Epidermal melanocyte (primary cell): ENCODE results near the gene BIRC6.
"Not testable (repeated sequence)": the region's sequence is repeated elsewhere in the genome, so short reads cannot be mapped to it uniquely, and the experiment has no call there.

ENCODE experiments used
- DNase-seq: peaks from one replicate; pipeline ENCODE4 v3.0.0; 2011; ENCODE audit warnings: low spot score; ENCODE audit not compliant: insufficient read length

BIRC6 gene, protein sequence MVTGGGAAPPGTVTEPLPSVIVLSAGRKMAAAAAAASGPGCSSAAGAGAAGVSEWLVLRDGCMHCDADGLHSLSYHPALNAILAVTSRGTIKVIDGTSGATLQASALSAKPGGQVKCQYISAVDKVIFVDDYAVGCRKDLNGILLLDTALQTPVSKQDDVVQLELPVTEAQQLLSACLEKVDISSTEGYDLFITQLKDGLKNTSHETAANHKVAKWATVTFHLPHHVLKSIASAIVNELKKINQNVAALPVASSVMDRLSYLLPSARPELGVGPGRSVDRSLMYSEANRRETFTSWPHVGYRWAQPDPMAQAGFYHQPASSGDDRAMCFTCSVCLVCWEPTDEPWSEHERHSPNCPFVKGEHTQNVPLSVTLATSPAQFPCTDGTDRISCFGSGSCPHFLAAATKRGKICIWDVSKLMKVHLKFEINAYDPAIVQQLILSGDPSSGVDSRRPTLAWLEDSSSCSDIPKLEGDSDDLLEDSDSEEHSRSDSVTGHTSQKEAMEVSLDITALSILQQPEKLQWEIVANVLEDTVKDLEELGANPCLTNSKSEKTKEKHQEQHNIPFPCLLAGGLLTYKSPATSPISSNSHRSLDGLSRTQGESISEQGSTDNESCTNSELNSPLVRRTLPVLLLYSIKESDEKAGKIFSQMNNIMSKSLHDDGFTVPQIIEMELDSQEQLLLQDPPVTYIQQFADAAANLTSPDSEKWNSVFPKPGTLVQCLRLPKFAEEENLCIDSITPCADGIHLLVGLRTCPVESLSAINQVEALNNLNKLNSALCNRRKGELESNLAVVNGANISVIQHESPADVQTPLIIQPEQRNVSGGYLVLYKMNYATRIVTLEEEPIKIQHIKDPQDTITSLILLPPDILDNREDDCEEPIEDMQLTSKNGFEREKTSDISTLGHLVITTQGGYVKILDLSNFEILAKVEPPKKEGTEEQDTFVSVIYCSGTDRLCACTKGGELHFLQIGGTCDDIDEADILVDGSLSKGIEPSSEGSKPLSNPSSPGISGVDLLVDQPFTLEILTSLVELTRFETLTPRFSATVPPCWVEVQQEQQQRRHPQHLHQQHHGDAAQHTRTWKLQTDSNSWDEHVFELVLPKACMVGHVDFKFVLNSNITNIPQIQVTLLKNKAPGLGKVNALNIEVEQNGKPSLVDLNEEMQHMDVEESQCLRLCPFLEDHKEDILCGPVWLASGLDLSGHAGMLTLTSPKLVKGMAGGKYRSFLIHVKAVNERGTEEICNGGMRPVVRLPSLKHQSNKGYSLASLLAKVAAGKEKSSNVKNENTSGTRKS (N-terminal part only)

GRCh38 chr2:32356681-32357317 lies at the start of gene BIRC6:
Gene BIRC6 (plus strand): TSS chr2:32357023. CDS start chr2:32357162, 139 bp downstream.
- peak; percentile 98 for DNase-seq

DNA sequence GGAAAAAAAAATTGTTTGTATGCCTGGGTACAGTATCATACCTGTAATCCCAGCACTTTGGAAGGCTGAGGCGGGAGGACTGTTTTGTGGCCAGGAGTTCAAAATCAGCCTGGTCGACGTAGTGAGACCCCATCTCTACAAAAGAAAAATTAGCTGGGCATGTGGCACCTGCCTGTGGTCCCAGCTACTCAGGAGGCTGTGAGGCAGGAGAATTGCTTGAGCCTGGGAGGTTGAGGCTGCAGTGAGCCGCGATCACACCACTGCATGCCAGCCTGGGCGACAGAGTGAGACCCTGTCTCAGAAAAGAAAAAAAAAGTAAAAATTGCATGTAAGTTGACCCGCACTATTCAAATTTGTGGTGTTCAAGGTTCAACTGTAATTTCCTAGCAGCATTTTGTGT lies 46.2 kb upstream of the BIRC6 start:
- no peak for DNase-seq

GRCh38 chr2:32314886-32315285 lies 41.9 kb upstream of the BIRC6 start:
- no peak for DNase-seq

DNA sequence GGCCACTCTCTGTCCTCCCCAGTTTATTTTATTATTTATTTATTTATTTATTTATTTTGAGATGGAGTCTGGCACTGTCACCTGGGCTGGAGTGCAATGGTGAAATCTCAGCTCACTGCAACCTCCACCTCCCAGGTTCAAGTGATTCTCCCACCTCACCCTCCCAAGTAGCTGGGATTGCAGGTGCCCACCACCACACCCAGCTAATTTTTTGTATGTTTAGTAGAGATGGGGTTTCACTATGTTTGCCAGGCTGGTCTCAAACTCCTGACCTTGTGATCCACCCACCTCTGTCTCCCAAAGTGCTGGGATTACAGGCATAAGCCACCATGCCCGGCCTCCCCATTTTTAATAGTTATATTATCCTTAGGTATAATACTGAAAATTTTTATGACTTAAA lies 28.1 kb upstream of the BIRC6 start:
- DNase-seq = not testable (repeated sequence)

- not testable (repeated sequence) for DNase-seq
Measured at GRCh38 chr2:32329180-32329980, 27.4 kb upstream of the BIRC6 start.

DNA sequence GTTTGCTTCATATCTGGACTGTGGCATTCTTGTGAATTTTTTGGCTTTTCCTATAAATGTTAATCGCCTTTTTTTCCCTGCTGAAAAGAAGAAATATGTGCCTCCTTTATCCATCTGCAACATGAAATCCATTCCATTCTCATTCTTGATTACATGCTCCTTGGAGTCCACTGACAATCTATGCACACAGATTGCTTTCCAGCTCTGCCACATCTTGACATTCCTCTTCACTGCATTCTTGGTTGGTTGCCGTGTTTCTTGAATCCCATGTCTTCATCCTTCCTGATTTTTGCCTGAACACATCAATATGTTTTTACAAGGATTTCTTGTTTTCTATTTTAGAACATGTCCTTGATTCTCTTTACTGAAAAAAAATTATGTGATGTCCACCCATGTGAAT lies 26.7 kb upstream of the BIRC6 start:
- peak; percentile 59 for DNase-seq

DNA sequence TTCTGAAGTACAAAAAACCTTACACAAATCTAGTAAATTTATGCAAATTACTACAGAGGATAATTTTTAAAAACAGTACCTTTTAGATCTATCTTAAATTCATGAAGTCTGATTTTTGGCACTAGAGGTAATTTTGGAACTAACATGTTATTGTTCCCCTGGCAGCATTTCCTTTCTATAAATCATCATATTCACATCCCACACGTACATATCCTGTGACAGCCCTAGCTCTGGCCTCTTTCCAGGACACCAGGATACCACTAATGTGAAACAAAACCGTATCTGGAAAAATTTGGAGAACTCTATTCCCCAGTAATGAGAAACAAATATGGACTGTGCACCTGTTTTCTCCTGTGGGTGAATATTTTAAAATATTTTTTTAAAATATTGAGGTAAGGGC lies 14.0 kb upstream of the BIRC6 start:
- DNase-seq = no peak

DNA sequence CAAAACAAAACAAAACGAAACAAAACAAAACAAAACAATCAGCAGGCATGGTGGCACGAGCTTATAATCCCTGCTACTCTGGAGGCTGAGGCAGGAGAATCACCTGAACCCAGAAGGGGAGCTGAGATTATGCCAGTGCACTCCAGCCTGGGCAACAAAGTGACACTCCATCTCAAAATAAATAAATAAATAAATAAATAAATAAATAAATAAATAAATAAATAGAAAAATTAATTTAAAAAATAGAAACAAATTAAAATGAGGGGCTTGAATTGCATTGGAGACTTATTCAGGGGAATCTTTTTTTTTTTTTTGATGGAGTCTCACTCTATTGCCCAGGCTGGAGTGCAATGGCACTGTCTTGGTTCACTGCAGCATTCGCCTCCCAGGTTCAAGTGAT lies 6.0 kb upstream of the BIRC6 start:
- not testable (repeated sequence) for DNase-seq

- DNase-seq = no peak
Measured at GRCh38 chr2:32355976-32356680, 695 bp upstream of the BIRC6 start.

DNA sequence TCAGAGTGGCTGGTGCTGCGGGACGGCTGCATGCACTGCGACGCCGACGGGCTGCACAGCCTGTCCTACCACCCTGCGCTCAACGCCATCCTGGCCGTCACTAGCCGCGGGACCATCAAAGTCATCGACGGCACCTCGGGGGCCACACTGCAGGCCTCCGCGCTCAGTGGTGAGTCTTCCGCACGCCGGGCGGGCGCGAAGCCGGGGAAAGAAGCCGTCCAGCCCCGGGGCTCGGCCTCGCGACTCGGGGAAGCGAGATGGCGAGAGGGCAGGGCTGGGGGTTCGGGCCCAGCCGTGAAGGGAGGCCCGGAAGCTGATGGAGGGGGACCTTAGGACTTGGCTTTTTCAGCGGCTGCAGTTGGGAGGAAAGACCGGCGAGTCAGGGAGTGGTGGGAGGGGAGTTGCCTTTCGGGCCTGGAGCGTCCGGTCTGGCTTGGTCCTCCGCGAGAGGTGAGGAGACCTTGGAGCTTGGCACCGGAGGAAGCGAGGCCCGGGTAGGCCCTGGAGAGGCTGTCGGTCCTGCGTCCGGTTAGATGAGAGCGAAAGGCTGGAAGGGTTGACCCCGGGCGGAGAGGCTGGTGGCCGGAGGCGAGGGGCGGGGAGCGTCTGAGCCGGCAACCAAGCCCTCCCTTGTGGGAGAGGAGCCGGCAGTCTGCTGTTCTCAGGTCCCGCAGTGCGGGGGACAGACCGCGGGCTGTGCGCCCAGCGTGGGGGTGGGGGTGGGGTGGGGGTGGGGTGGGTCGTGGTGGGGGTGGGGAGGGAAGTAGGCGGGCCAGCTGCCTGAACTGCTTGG lies 691 bp downstream of the BIRC6 start:
- DNase-seq = no peak

GRCh38 chr2:32358111-32358482 lies 1.3 kb downstream of the BIRC6 start:
- no peak for DNase-seq

GRCh38 chr2:32360416-32360815 lies 3.6 kb downstream of the BIRC6 start:
- no peak for DNase-seq

DNA sequence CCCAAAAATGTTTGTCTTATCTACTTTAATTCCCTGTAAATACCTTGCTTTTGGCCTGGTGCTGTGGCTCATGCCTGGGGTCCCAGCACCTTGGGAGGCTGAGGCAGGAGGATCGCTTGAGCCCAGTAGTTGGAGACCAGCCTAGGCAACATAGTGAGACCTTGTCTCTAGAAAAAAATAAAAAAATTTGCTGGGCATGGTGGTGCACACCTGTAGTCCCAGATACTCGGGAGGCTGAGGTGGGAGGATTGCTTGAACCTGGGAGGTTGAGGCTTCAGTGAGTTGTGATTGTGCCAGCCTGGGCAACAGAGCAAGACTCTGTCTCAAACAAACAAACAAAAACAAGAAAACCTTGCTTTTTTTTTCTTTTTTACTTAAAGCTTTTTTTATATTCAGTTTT lies 6.2 kb downstream of the BIRC6 start:
- not testable (repeated sequence) for DNase-seq

DNA sequence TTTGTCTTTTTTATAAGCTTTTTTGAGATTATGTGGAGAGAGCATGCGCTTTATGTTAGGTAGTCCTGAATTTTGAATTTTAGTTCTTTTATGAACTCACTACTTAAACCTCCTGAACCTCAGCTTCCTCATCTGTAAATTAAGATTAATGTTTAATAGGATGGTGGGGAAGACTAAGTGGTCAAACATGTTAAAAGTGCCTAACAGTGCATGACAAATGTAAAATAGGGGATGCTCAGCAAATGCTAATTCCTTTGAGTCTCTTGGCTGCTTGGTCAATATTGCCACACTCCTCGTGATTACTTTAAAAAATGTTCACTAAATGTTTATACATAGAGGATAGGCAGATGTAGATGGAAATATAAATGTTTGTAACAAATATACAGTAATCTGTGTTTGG lies 6.8 kb downstream of the BIRC6 start:
- no peak for DNase-seq

DNA sequence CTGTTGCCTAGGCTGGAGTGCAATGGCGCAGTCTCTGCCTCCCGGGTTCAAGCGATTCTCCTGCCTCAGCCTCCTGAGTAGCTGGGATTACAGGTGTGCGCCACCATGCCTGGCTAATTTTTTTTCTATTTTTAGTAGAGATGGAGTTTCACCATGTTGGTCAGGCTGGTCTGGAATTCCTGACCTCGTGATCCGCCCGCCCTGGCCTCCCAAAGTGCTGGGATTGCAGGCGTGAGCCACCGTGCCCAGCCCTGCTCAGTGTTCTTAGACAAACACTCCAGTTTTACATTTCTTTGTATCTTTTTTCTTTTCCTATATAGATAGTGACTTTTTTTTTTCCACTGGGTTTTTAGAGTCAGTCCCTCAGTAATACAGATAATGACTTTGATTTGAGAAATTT lies 7.5 kb downstream of the BIRC6 start:
- not testable (repeated sequence) for DNase-seq

GRCh38 chr2:32365679-32366078 lies 8.9 kb downstream of the BIRC6 start:
- not testable (repeated sequence) for DNase-seq

- no peak for DNase-seq
Measured at GRCh38 chr2:32366595-32366994, 9.8 kb downstream of the BIRC6 start.

GRCh38 chr2:32369222-32369621 lies 12.4 kb downstream of the BIRC6 start:
- no peak for DNase-seq

- DNase-seq = not testable (repeated sequence)
Measured at GRCh38 chr2:32370942-32371341, 14.1 kb downstream of the BIRC6 start.
